ENCODE results near the gene OXSR1. TPM values are rescaled to one million over a fixed set of nuclear protein-coding genes. Genes with fewer than 3 reads are reported as not detected.
A peak's percentile ranks its signal among the peaks of the same experiment; 100 is the strongest.

The OXSR1 gene
- total and polyA plus RNA-seq, 7 donors: 26.4 to 60.1 (median 47.4) TPM

DNA sequence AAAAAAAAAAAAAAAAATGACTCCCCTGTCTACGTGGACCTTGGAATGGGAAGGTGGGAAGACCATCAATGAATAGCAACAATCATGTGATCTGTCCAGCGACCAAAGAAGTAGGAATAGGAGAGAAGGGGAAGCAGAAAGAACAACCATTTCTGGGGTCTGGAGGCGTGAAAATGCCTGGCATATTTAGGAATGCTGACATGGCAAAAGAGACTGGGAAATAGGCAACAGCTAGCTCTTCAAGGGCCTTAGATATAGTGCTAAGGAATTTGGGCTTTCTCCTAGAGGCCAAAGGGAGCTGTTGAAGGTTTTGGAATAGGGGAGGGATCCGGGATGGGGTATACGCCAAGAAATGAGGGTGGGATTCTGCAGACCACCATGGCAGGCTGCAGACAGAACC is 106.2 kb downstream of the OXSR1 start:
- Histone ChIP-seq H3K4me3 (no peak overlapping the region), H3K36me3 (ENCODE audit: insufficient read depth in 1 of 2, low read depth in 1 of 2) (peaks cover 0 to 16% of the 10 kb centered on the region in 2 donors), H3K27me3 (ENCODE audit: insufficient read depth in 3 of 3, low read length in 2 of 3) (no peaks in the 10 kb centered on the region), H3K4me1 (no peaks in the 10 kb centered on the region), H3K9me3 (no peaks in the 10 kb centered on the region), H3K27ac (no peak overlapping the region)
- DNase-seq (no peak), ATAC-seq (no peak)
- TF ChIP-seq, protein P1, sequence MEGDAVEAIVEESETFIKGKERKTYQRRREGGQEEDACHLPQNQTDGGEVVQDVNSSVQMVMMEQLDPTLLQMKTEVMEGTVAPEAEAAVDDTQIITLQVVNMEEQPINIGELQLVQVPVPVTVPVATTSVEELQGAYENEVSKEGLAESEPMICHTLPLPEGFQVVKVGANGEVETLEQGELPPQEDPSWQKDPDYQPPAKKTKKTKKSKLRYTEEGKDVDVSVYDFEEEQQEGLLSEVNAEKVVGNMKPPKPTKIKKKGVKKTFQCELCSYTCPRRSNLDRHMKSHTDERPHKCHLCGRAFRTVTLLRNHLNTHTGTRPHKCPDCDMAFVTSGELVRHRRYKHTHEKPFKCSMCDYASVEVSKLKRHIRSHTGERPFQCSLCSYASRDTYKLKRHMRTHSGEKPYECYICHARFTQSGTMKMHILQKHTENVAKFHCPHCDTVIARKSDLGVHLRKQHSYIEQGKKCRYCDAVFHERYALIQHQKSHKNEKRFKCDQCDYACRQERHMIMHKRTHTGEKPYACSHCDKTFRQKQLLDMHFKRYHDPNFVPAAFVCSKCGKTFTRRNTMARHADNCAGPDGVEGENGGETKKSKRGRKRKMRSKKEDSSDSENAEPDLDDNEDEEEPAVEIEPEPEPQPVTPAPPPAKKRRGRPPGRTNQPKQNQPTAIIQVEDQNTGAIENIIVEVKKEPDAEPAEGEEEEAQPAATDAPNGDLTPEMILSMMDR (IDR thresholded peaks at IDR 0.05): no peak
- intact Hi-C loops (cut with DNase I): no loop called here
- WGBS, 3 donors: 92 to 94% (median 93%) methylated on average over 5 of the region's 5 CpGs

DNA sequence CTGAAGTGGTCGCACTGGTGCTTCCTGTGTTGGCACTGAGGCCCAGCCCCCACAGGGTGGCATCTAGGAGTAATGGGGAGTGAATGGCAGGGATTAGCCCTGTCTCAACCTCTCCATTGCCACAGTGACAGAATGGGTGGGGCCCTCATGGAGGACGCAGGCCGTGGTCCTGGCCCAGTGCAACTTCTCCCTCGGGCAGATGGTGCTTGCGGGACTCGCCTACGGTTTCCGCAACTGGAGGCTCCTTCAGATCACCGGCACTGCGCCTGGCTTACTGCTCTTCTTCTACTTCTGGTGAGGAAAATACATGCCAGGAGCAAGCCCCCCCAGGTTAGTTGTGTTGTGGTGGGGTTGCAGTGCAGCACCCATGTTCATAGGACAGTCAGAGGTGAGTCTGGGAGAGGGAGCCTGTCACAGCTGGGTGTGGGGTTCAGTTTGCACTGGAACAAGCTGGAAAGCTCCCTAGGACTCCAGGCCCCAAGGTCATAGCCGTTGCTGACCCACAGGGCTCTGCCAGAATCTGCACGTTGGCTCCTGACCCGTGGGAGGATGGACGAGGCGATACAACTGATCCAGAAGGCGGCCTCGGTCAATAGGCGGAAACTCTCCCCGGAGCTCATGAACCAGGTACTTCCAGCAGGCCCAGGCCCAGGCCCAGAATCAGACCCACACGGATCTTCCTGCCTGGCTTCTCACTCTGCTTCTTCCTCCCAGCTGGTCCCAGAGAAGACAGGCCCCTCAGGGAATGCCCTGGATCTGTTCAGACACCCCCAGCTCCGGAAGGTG is 109.7 kb downstream of the OXSR1 start:
- intact Hi-C loops (cut with DNase I): no loop called here
- 92 to 94% (median 93%) methylated on average over 21 of the region's 21 CpGs for WGBS, 3 donors
- H3K27ac ChIP-seq: no peak overlapping the region
- no peaks in the 10 kb centered on the region for H3K27me3 ChIP-seq (ENCODE audit: insufficient read depth in 3 of 3, low read length in 2 of 3)
- H3K4me1 ChIP-seq: no peaks in the 10 kb centered on the region
- ATAC-seq: no peak
- H3K9me3 ChIP-seq: no peaks in the 10 kb centered on the region
- DNase-seq: no peak
- TF ChIP-seq, protein P1 (IDR thresholded peaks at IDR 0.05): no peak
- H3K4me3 ChIP-seq: no peak overlapping the region
- peaks cover 0 to 25% of the 10 kb centered on the region in 2 donors for H3K36me3 ChIP-seq (ENCODE audit: insufficient read depth in 1 of 2, low read depth in 1 of 2)

DNA sequence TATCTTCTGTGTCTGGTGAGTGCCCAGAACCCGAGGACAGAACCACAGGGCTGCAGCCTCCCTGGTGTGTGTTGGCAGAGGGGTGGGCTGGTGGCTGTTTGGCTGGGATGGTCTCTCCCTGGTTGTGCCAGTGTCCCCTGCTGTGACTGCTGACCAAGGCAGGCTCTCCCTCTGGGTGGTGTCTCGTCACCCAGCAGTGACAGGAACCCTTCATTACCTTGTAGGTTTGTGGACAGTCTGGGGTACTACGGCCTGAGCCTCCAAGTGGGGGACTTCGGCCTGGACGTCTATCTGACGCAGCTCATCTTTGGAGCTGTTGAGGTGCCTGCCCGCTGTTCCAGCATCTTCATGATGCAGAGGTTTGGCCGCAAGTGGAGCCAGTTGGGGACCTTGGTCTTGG is 110.3 kb downstream of the OXSR1 start:
- H3K27ac ChIP-seq: no peak overlapping the region
- DNase-seq (no peak), ATAC-seq (peak in 1 of 4 donors; percentile 18)
- no peak overlapping the region for H3K4me3 ChIP-seq
- WGBS, 3 donors: 93 to 95% (median 93%) methylated on average over 8 of the region's 8 CpGs
- TF ChIP-seq, protein P1 (IDR thresholded peaks at IDR 0.05): no peak
- H3K4me1 ChIP-seq: no peaks in the 10 kb centered on the region
- H3K9me3 ChIP-seq: no peaks in the 10 kb centered on the region
- intact Hi-C loops (cut with DNase I): no loop called here
- H3K27me3 ChIP-seq (ENCODE audit: insufficient read depth in 3 of 3, low read length in 2 of 3): no peaks in the 10 kb centered on the region
- H3K36me3 ChIP-seq (ENCODE audit: insufficient read depth in 1 of 2, low read depth in 1 of 2): peaks cover 0 to 25% of the 10 kb centered on the region in 2 donors

DNA sequence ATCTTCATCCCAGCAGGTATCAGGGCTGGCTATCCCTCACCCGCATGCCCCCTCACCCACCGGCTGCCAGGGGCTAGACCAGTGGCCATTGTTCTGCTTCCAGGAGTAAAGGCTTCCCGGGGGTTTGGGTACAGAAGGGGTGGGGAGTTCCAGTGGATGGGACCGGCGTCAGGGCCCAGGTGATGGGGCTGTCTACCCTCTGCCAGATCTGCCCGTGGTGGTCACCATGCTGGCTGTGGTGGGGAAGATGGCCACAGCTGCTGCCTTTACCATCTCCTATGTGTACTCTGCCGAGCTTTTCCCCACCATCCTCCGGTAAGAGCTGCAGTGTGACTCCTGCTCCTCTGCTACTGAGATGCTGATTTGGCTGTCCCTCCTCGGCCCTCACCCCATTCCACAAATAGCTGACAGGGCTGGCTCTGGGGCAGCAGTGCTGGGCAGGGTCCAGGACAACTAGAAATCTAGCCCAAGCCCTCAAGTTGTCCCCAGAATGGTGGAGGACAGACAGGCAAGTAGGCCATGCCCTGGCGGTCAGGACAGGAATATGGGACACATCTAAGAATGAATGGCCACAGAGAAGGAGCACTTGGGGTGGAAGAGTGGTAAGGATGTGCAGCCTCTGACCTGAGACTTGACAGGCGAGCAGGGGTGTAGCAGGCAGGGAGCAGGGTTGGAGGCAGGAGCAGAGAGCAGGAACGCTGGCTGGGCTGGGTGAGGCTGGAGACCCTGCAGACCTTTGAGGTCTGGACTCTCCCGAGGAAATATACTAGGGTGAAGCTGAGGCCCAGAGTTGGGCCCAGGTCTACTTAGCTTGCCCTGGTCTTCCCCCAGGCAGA is 111.0 kb downstream of the OXSR1 start:
- ATAC-seq (no peak), DNase-seq (no peak)
- H3K36me3 ChIP-seq (ENCODE audit: insufficient read depth in 1 of 2, low read depth in 1 of 2): peaks cover 0 to 25% of the 10 kb centered on the region in 2 donors
- intact Hi-C loops (cut with DNase I): no loop called here
- no peaks in the 10 kb centered on the region for H3K27me3 ChIP-seq (ENCODE audit: insufficient read depth in 3 of 3, low read length in 2 of 3)
- WGBS, 3 donors: 89 to 94% (median 89%) methylated on average over 11 to 13 of the region's 13 CpGs
- no peak overlapping the region for H3K4me3 ChIP-seq
- H3K27ac ChIP-seq: no peak overlapping the region
- no peaks in the 10 kb centered on the region for H3K9me3 ChIP-seq
- TF ChIP-seq, protein P1 (IDR thresholded peaks at IDR 0.05): no peak
- H3K4me1 ChIP-seq: no peaks in the 10 kb centered on the region

All from psoas muscle (tissue), 8 donors.